RWPE1 (cell line): ENCODE data around the gene EIF1AD.

Experiments used
- CTCF ChIA-PET: fragments of 350-600 bp; sonication (Branson Sonifier 250); formaldehyde crosslinking; extraction: SDS; loops from one replicate; lab custom pipeline; 2021; lab: Yijun Ruan, JAX
- POLR2A ChIA-PET: fragments of 400-600 bp; formaldehyde crosslinking; extraction: SDS; loops from one replicate; lab custom pipeline; 2020; ENCODE audit warnings: antibody characterized with exemption; ENCODE audit not compliant: low non-redundant PET; lab: Yijun Ruan, JAX
- DNase-seq: peaks from one replicate; pipeline ENCODE4 v3.0.0; 2012; ENCODE audit warnings: low spot score
- H3K27ac ChIP-seq: fragments of 450-650 bp; 2 replicates; pipeline ENCODE4 v1.5.1; 2017
- TF ChIP-seq, protein P1 (sequence below): fragments of 450-650 bp; conservative IDR thresholded peaks from 2 replicates; pipeline ENCODE4 v1.5.1; 2017; ENCODE audit warnings: low read depth, mild to moderate bottlenecking

The EIF1AD gene

DNA sequence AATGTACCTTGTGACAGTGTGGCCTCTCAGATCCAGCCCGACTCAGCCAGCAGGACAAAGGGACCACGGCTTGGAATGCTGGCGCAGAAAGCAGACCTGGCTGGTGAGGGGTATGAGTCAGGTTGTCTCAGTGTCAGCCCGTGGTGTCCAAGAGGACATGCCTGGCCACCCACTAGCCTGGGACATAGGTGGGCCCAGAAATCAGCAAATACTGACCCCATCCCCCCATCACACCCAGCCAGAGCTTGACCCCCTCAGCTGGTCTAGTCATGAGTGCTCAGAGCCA, 4.9 kb upstream of the EIF1AD start:
- ChIA-PET POLR2A (interaction anchor here (0.6 kb wide), 1 partner anchor 45 kb away, joined by 9 read pairs; no protein-coding TSS in a partner anchor), CTCF (interaction anchor here (0.6 to 2.6 kb wide), 2 partner anchors 14 to 16 kb away, joined by 3 to 14 read pairs; no protein-coding TSS in a partner anchor)
- TF ChIP-seq, protein P1, sequence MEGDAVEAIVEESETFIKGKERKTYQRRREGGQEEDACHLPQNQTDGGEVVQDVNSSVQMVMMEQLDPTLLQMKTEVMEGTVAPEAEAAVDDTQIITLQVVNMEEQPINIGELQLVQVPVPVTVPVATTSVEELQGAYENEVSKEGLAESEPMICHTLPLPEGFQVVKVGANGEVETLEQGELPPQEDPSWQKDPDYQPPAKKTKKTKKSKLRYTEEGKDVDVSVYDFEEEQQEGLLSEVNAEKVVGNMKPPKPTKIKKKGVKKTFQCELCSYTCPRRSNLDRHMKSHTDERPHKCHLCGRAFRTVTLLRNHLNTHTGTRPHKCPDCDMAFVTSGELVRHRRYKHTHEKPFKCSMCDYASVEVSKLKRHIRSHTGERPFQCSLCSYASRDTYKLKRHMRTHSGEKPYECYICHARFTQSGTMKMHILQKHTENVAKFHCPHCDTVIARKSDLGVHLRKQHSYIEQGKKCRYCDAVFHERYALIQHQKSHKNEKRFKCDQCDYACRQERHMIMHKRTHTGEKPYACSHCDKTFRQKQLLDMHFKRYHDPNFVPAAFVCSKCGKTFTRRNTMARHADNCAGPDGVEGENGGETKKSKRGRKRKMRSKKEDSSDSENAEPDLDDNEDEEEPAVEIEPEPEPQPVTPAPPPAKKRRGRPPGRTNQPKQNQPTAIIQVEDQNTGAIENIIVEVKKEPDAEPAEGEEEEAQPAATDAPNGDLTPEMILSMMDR: no peak
- no peak for DNase-seq
- H3K27ac ChIP-seq: peak overlapping the region; percentile 35

DNA sequence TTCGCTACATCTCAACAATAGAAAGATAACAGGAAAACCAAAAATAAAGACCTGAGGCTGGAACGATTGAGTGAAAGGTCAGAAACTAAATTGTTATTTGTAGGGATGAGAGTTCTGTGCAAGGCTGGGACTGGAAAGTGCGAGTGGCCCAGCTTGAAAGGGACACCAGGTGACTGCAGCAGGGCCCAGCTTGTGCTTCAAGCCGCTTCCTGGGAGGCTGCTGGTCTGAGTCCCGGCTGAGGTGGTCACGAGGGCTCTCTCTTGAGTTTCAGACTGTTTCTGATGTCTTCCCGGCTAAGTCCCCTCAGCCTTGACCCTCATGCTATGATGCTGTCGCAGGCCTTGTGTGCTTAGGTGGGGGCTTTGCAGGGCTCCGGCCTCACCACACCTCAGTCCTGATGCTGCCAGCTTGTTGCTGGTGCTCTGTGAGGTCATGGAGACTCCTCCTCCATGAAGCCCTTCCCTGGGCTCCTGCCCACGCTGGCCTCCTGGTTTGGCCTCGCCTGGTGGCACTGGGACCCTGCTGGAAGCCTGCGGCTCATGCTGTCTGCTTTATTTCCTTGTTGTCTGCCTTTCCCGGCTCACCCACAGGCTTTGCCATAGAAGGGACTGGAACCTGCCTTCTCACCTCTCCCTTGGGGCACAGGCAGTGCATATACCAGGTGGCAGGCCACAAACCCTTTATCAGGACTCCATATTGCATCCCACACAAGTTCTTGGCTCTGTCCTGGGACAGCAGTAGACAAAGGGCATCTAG, 4.4 kb upstream of the EIF1AD start:
- H3K27ac ChIP-seq: peak overlapping the region; percentile 35
- DNase-seq: no peak
- ChIA-PET POLR2A (interaction anchor here (0.5 kb wide), 1 partner anchor 202 kb away, joined by 3 read pairs; no protein-coding TSS in a partner anchor), CTCF (interaction anchor here (0.6 kb wide), 1 partner anchor 14 kb away, joined by 3 read pairs; no protein-coding TSS in a partner anchor)
- TF ChIP-seq, protein P1: no peak

DNA sequence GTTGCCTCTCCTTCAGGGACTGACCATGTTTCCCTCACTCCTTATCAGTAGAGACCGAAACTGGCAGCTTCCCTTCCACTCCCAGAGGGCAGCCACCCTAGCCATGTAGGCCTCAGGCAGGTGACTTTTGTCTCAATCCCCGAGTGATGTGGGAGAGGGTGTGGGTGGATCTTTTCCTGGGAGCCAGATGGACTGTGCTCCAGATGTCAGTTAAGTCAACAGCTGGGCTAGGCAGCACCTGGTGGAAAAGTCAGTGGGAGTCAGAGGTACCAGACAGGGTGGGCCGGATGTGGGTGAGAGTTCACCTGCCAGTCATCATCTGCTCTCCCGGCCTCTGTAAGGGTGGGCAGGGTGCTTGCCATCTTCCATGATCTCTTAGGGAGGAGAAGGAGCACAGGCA, 2.2 kb upstream of the EIF1AD start:
- TF ChIP-seq, protein P1: no peak
- H3K27ac ChIP-seq: peak overlapping the region; percentile 15; the same call in 1 of the 2 replicates
- ChIA-PET CTCF (interaction anchor here (0.6 kb wide), 1 partner anchor 18 kb away, joined by 3 read pairs; no protein-coding TSS in a partner anchor), POLR2A (no interaction called here)
- DNase-seq: no peak

DNA sequence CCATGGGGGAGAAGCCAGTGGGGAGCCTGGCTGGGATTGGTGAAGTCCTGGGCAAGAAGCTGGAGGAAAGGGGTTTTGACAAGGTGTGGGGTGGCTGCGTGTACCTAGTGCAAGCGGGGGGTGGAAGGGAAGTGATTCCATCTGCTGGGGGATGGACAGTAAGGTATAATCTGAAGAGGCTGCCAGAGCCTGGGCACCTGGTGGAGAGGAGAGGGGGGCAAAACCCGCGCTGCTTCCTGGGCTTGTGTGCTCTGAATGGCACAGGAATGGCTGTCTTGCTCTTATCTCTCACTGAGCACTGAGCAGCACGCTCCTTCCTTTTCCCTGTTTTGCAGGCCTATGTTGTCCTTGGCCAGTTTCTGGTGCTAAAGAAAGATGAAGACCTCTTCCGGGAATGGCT, 1.3 kb upstream of the EIF1AD start:
- DNase-seq: no peak
- CTCF ChIA-PET: interaction anchor here (1.1 kb wide), 1 partner anchor 14 kb away, joined by 3 read pairs; no protein-coding TSS in a partner anchor
- peak overlapping the region; percentile 97 for H3K27ac ChIP-seq
- TF ChIP-seq, protein P1: no peak
- POLR2A ChIA-PET: no interaction called here

DNA sequence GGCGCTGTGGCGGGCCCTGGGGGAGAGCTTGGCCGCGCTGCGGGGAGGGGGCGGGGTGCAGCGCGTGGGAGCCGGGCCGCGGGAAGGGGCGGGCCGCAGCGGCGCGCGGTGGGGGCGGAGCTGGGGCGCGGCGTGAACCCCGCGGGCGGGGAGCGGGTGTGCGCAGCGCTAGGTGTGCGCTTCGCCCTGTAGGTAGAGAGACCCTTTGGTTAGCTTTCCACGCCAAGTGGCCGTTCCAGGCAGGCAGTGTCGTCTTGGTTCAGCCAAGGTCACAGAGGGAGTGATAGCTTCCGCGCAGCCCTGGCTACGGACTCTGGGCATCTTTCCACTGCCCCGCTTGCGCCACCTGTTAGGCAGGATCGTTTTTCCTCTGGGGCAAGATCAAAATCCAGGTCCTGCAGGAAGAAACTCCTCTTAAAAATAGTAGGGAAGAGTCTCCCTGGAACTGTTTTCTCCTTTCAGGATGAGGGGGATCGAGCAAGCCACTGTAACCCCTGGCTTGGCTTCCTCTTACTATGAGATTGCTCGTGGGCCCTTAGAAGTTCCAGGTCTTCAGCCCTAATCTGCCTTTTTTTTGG, 780 bp upstream of the EIF1AD start:
- CTCF ChIA-PET: interaction anchor here (1.1 kb wide), 1 partner anchor 13 kb away, joined by 3 read pairs; no protein-coding TSS in a partner anchor
- peak overlapping the region; percentile 97 for H3K27ac ChIP-seq
- DNase-seq: peak; percentile 31
- TF ChIP-seq, protein P1: no peak
- POLR2A ChIA-PET: interaction anchor here (0.6 to 1.4 kb wide), 3 partner anchors 9 to 45 kb away, joined by 3 to 4 read pairs (median 3); partner anchors contain the start of gene CST6

DNA sequence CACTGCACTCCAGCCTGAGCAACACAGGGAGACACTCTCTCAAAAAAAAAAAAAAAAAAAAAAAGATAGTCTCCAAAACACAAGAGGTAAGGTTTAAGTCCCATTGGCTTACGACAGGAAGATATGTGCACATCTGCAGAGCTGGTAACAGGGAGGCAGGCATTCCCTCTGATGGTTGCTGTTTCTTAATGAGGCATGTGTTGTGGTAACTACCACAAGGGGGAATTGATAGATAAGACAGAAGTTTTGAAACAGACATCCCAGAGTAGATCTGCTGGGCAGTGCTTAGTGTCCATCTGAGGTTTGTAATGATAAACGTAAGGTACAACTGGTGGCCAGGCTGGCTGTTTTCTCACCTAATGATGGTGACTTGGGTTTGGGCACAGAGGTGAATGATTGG, 4.7 kb downstream of the EIF1AD start:
- POLR2A ChIA-PET: no interaction called here
- TF ChIP-seq, protein P1: no peak
- H3K27ac ChIP-seq: no peak overlapping the region
- no peak for DNase-seq
- CTCF ChIA-PET: no interaction called here
